Stimulated activated CD4-positive, alpha-beta T cell treated with anti-CD3 and anti-CD28 coated beads, TNF-alpha, amount 100 ng/mL, for 24 hours (primary cell): ENCODE measurements around the gene CDH4.
"Not testable (repeated sequence)": the region's sequence is repeated elsewhere in the genome, so short reads cannot be mapped to it uniquely, and the experiment has no call there.

Source experiments
- DNase-seq, 3 experiments: peaks; one replicate each; pipeline ENCODE4 v3.0.0-alpha.2; 2020; ENCODE audit warnings: low read depth in 3 of 3

Gene CDH4

DNA sequence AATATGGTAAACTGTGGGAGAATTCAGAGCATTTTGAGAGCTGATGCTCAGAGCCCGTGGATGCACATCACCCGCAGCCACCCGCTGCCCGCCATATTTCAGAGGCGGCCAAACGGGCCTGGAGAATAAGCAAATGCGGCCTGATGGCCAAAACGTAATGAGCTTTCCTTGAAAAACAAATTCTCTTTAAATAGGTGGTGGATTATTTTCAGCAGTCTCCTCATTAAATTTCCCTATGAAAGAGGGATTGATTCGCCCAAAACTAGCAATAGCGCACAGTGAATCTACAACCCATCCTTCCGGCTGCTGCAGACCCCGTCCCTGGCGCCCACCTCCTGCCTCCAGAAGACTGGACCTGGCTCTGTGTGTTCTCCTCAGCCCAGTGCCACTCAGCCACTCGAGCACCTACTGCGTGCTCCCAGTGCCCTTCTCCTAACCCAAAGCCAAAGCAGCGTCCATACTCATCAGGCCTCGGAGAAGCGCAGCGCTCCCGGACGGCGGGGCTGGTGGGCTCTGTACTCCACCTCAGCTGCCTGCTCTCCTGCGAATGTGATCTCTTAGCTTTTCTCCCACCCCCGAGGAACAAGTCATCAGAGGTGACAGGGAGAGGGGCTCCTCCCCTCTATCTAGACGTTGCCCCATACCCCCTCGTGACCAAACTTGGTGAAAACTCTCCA lies 588.9 kb downstream of the CDH4 start:
- no peak for DNase-seq

DNA sequence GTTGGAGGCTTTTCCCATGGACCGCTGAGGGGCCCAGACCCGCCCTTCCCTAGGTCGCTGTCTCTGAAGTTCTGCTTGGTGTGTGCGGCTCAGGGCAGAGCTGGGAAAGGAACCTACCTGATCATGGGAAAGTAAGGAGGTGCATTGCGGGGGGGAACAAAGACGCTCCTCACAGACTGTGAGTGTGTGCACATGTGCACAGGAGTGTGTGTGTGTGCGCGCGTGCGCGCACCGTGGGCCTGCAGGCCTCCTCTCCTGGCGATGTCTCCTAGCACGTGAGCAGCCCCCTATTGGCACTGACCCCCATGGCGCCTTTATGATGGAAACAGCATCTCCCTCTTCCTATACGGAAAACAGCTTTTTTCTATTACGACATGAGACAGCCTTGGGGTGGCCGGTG lies 589.5 kb downstream of the CDH4 start:
- no peak for DNase-seq

DNA sequence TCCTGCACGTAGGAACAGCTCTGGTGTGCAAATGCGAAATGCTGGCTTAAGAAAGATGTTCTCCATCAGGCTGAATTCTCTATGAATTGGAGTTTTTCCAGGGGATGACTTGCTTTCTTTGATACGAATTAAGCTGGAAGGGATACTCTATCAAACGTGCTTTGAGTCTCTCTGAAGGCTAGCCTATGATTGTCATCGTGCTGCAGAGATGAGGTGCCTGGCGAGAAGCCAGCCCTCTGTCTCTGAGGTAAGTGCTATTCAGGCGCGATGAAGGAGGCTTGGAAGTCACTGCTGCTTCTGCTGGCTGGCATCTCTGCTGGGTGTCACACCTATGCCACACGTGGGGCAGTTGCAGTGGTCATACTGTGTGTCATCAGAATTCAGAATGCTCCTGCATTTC lies 589.9 kb downstream of the CDH4 start:
- no peak for DNase-seq

DNA sequence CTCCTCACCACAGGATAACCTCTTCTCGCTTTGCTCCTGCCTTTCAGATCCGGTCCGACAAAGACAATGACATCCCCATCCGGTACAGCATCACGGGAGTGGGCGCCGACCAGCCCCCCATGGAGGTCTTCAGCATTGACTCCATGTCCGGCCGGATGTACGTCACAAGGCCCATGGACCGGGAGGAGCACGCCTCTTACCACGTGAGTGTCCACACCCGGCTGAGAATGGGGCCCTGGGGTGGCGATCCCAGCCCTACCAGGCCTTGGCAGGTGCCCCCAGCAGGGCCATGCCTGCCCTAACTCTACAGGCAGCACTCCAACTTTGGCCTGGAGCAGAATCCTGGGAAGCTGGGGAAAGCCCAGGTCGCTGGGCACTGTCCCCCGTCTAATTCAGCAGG lies 592.6 kb downstream of the CDH4 start:
- DNase-seq: no peak

DNA sequence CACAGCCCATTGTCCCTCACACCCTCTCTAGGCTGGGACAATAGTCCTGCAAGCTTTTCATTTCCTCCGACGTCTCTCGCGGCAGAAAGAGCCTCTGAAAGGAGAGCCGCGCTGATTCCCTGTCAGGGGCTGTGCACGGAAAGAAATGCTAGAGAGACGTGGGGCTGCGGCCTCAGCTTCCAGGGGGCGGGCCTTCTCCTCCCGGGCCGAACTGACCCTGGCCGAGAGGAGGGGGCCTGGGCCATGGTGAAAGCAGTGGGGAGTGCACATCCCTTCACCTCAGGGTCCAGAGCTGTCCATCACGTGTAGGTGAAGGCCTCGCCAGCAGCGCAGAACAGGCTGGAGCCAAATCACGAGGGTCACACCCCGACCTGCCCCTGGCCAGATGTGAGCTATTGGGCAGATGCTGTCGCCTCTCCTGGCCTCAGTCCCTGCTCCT lies 593.2 kb downstream of the CDH4 start:
- DNase-seq: no peak

DNA sequence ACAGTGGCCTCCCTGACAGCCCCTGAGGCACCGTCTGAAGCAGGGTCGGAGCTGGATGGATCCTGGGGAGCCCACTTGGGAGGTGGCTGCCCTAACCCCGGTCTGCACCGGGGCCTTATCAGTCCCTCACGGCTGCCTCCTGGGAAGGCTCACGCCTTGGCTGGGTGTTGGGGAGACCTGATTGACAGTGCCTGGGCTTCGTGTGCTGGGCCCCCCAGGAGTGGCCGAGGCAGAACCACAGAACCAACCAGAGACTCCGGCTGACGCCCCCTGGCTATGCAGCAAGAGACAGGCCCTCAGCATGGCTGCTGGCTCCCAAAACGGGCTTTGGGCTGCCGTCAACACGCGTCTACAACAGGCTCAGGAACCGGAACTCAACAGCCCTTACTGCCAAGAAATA lies 594.0 kb downstream of the CDH4 start:
- DNase-seq: no peak

DNA sequence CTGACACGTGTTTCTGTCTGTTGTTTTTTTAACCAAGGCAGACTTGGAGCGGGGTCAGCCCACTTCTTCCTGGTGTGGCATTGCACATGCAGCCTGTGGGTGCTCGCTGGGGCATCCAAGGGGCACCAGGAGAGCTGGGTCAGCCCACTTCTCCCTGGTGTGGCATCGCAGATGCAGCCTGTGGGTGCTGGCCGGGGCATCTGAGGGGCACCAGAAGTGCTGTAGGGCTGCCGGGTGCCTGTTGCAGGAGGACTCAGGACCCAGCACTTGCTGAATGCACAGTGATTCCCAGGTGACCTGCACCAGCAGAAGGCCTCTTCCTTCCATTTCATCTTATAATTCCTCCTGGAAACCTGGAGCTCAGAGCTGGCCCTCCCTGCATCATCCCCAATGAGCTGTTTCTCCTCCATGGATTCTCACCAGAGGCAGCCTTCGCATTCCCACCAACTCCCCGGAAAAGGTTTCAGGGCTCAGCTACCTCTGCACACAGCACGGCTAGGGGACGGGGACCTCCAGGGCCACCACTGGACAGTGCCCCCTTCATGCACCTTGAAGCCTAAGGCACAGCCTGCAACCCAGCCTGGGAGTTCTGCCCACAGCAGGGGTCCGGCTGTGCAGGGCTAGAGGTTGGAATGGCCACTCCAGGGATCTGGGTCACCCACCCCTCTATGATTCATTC lies 594.8 kb downstream of the CDH4 start:
- DNase-seq: no peak

DNA sequence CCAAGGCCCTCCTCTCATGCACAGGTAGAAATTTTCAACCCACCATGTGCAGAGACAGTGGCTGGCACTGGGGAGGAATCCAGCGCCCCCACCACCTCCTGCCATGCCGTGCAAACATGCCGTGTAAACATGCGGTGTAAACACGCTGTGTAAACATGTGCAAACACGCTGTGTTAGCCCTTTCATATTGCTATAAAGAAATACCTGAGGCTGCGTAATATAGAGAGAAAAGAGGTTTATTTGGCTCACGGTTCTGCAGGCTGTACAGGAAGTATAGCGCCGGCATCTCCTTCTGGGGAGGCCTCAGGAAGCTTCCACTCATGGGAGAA lies 595.3 kb downstream of the CDH4 start:
- DNase-seq: no peak

DNA sequence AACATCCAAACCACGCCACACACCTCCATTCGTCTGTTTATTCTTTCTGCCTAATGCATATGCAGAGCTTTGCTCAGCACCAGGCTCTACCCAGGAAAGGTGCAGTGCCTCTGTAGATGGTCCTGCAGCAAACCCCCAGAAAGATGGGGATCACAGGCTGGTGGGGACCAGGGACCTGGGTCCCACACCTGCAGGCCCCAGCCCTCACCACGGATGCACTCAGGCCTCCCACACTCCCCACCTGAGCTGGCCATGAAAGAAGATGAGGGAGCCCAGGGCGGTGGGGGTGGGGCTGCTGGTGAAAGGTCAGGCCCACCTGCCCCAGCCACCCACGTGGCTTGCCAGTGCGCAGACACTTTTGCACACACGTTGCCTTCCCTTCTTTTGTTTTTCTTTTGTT lies 595.9 kb downstream of the CDH4 start:
- no peak for DNase-seq

DNA sequence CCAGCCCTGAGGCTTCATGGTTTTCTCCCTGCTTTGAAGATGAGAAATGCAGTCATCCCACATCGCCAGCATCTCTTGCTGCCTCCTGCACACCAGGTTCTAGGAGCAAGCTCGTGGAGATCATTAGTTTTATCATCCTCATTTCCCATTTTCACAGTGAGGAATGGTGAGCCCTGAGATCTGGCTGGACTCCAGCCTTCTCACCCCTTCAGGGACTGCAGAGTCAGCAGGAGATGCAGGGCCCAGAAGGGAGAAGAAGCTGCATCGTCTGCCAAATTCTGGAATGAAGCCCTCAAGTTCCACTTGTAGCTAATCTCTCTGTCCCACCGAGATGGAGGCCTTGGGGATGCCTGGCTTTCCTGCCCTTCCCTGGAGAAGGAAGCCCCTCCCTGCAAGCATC lies 596.8 kb downstream of the CDH4 start:
- no peak for DNase-seq

DNA sequence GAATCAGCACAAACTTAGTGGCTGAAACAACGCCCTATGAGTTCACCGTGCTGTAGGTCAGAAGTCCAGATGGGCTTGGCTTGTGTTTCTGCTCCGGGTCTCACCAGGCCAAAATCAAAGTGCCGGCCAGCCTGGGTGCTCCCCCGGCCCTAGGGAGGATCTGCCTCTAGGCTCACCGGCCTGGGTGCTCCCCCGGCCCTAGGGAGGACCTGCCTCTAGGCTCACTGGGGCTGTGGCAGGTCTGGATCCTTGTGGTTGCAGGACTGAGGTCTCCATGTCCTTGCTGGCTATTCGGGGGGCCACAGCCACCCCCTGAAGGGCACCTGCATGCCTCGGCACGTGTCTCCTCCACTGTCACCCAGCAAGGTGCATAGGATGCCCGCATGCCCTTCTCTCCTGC lies 597.3 kb downstream of the CDH4 start:
- no peak for DNase-seq

DNA sequence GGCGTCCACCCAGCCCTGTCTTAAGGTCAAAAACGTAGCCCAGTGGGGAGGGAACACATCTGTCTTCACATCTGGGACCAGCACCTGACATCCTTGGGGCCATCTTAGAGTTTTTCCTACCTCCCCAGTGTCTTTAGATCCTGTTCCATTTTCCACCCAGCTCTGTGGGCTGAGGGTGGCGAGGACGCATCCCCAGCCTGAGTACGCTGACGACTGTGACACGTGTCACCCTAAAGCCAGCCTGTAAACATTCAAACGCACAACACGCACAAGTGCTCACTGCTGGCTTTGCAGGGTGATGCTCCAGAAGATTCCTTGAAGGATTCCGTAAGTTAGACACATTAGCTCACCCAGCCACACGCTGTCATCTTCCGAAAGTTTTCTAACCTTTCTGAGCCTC lies 597.8 kb downstream of the CDH4 start:
- no peak for DNase-seq

DNA sequence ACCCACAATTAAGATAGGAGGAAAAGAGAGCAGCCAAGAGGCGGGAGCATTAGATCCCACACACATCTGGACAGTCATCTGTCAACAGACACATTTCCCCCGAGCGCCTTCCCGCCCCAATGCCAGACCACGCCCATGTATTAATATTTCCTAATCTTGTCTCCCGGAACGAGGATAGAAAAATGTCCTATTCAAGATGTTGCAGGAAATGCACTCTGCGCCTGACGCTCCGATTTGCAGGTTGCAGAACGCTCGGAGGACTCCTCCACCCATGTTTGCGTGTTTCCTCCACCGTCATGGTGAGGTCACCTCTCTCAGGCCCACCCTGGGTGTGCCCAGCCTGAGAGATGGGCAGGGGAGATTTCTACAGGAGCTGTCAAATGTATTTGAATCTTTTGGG lies 598.4 kb downstream of the CDH4 start:
- no peak for DNase-seq

DNA sequence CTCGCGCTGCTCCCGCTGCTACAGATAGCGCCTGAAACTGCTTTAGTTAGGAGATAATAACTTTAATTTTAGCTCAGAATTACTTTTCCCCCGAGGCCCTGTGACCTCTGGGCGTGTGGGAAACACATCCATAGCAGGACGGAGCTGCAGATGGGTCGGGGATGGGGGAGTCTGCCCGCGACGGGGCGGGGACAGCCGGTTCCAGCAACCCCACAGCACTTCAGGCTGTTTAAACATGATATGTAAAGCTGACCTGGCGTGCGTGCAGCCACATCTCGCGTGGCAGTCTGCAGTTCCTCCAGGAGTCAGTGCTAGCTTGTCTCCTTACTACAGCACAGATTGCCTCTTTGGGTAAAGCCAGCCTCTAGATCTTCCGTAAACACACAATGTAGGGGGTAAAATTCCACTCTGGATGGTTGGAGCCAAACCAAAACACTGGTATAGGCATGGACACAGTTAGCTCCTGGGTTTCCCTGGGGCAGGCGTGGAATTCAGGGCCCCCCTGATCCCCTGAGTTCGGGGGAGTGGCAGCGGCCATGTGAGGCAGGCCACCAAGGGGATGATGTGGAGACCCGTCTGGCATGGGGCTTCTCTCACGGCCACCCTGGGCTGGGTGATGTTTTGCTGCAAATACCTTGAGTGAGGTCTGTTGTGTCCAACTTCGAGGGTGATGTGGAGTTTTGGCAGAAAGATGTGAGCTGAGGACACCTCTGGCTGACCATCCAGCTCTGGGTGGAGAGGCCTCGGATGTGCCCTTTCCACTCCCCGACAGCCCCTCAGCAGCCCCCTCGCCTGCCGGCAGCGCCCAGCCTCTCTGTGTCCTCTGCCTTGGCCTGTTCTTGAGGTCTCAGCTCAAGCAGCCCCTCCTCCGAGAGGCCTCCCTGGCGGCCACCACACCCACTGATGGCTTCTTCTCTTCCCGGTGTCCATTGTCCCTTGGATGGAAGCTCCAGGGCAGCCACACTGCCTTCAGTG lies 599.2 kb downstream of the CDH4 start:
- no peak for DNase-seq

DNA sequence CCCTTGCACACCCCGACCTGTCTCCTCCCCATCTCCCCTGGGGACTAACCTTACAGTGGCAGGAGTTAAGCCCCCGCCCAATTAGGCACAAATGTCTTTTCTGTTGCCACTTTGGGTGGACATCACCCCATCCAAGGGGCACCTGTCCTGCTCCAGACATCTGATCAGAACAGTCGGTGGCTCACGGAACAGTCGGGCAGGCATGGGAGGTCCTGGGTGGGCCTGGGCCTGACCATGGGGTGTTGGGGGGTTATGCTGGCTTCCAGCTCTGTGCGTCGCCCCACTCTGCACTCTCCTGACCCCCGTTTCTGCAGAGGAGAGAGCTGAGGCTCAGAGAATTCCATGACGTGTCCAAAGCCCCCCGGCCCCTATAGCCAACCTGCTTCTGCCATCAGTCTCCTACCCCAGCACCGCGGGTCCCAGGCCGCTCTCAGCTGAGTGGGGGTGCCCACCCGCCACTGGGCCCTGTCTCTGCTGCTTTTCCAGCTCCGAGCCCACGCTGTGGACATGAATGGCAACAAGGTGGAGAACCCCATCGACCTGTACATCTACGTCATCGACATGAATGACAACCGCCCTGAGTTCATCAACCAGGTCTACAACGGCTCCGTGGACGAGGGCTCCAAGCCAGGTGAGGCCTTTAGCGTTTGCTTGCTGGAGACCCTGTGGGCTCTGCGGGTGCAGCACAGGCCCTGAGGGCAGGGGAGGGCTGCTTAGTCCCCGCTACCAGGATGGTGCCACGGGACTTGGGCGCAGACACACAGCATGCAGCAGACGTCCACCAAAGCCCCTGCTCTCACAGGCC lies 600.4 kb downstream of the CDH4 start:
- DNase-seq: no peak

DNA sequence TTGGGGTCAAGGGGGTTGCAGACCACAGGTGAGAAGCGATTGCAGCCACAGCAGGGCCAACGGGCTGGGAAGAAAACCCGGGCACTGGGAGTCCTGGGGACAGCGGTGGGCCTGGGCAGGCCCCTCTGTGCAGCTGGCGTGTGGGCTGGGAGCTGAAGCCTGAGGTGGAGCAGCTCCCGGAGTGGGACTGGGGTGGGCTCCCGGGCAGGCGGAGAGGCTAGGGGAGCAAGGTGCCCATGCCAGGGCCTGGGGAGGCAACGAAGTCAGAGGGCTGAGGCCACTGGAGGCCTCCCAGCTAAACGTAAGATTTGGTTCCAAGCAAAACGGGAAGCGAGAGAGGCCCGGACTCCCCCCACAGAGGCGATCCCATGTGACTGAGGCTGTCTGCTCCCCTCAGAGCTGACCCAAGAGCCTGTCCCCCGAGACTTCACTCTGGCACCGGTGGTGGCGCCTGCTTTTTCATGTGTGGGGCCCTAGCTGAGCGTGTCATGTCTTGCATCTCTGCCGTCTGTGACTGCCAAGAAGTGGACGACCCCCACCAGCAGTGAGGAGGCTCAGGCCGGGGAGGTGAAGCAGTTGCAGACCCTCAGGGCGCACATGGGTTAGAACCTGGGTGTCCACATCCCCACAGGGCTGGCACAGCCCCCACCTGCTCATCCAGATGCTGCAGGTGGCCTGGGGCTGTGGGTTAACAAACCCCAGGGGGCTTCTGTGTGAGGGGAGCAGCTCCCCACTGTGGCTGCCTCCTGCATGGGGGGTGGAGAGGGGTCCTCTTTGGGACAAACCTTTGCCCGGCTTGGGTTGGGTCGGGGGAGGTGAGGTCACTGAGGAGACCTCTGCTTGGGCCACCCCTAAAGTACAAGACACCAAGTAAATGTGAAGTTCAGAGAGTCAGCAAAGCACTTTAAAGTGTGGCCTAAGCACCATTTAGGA lies 601.3 kb downstream of the CDH4 start:
- DNase-seq: no peak

DNA sequence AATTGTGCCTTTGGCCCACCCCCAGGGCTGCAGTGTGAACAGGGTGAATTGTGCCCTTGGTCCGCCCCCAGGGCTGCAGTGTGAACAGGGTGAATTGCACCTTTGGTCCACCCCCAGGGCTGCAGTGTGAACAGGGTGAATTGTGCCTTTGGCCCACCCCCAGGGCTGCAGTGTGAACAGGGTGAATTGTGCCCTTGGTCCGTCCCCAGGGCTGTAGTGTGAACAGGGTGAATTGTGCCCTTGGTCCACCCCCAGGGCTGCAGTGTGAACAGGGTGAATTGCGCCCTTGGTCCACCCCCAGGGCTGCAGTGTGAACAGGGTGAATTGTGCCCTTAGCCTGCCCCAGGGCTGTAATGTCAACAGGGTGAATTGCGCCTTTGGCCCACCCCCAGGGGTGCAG lies 602.5 kb downstream of the CDH4 start:
- not testable (repeated sequence) for DNase-seq

DNA sequence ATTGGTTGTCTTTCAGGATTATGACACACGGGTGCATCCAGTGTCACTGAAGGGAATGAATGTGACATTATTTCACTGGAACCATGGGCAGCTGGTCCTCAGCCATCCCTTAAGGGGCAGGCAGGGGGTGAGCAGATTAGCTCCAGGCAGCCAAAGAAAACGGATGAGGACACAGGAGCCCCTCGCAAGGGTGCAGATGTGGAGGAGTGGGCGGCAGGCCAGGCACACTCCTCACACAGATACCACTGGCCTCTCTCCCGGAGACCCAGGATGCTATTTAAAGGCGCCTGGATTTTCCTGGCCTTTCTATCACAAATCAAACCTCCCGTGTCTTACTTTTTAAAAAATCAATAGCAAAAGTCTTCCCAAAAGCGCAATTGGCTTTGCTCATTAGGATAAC lies 603.2 kb downstream of the CDH4 start:
- no peak for DNase-seq

DNA sequence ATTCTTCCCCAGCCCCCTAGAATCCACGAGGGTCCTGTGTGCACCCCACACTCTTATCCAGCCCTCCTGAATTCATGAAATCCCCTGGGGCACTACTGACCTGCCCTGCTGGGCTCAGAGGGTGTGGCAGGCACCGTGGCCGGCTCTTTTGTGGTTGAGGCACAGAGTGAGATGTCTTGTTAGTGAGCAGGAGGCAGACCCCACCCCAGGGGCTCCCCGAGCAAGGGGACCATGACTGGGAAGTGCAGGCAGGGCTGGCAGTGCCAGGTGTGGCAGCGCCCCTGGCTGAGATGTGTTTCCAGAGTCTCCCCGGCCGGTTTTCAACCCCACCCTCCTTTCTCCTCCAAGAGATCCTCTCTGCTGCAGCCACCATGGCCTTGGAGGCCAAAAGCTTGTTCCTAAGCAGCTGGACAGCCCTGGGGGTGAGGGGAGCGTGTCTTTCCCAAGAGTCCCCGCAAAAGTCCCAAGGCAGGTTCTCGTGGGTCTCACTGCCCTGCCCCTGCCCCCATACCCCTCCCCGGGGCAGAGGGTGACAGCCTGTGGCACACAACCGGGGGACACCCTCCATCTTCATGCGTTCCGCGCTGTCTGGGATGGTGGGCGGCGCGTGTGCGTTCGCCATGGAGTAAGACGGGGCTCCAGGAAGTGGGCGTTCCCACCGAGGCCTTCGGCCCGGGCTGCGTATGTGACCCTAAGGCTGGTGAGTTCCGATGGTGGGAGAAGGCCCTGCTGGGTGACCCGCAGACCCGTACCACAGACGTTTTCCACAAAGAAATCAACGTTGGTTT lies 604.8 kb downstream of the CDH4 start:
- DNase-seq: no peak

DNA sequence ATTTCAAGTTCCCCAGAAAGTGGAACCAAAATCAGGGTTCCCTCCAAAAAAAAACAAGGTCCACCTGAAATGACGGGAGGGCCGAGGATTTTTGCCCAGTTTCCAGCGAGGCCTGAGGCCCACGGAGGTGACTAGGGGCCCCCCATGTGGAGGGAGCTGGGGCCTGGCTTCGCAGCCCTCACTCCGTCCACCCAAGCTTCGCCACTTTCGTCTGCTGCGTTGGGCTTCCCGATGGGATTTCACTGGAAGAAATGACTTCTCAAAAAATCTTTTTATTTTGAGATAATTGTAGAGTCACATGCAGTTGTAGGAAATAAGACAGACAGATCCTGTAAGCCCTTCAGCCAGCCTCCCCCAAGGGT lies 605.3 kb downstream of the CDH4 start:
- no peak for DNase-seq
